A673 (cell line): ENCODE data around the gene RNMT. TPM values are rescaled to one million over a fixed set of nuclear protein-coding genes. Genes with fewer than 3 reads are reported as not detected.

ENCODE experiments used
- BruUV-seq: library from RNA; stranded (reverse); fragments of 400-500 nt; replicated peaks from 2 replicates; lab custom pipeline; 2021; lab: Mats Ljungman, UMichigan
- CTCF ChIA-PET: fragments of 300-600 bp; sonication (Branson Sonifier 250); formaldehyde crosslinking; loops from one replicate; lab custom pipeline; 2022; ENCODE audit warnings: antibody characterized with exemption; lab: Charles Lee
- POLR2A ChIA-PET: fragments of 300-600 bp; sonication (Branson Sonifier 250); formaldehyde crosslinking; loops from one replicate; lab custom pipeline; 2022; ENCODE audit warnings: antibody characterized with exemption; ENCODE audit not compliant: low non-redundant PET; lab: Charles Lee
- DNase-seq: peaks from one replicate; pipeline ENCODE4 v3.0.0-alpha.2; 2015; ENCODE audit warnings: low spot score
- H3K27ac ChIP-seq: fragments of 200-600 bp; sonication (generic); 2 replicates; pipeline ENCODE4 v1.5.1; 2016; ENCODE audit warnings: mixed run types, low read depth, mild to moderate bottlenecking, mixed read lengths, antibody characterized with exemption, low read length; ENCODE audit not compliant: poor library complexity, severe bottlenecking
- H3K27me3 ChIP-seq: fragments of 200-600 bp; sonication (generic); replicated peaks from 2 replicates; pipeline ENCODE4 v1.6.1; 2017; ENCODE audit warnings: mixed run types, low read depth, mild to moderate bottlenecking, mixed read lengths, antibody characterized with exemption, low read length; ENCODE audit not compliant: insufficient read depth, poor library complexity
- H3K36me3 ChIP-seq: fragments of 200-600 bp; sonication (generic); 2 replicates; pipeline ENCODE4 v1.6.1; 2016; ENCODE audit warnings: mixed run types, mild to moderate bottlenecking, mixed read lengths, antibody characterized with exemption, low read length; ENCODE audit not compliant: insufficient read depth, poor library complexity, severe bottlenecking
- H3K4me1 ChIP-seq: fragments of 200-600 bp; sonication (generic); 2 replicates; pipeline ENCODE4 v1.6.1; 2017; ENCODE audit warnings: mixed run types, mild to moderate bottlenecking, mixed read lengths, antibody characterized with exemption, low read length; ENCODE audit not compliant: insufficient read depth, poor library complexity, severe bottlenecking
- H3K4me3 ChIP-seq: fragments of 200-600 bp; sonication (generic); 2 replicates; pipeline ENCODE4 v1.5.1; 2016; ENCODE audit warnings: low read depth, mixed run types, mild to moderate bottlenecking, mixed read lengths, low read length; ENCODE audit not compliant: poor library complexity, severe bottlenecking
- H3K9me3 ChIP-seq: fragments of 200-600 bp; sonication (generic); 2 replicates; pipeline ENCODE4 v1.6.1; 2016; ENCODE audit warnings: mixed run types, low read depth, mild to moderate bottlenecking, mixed read lengths, antibody characterized with exemption, low read length; ENCODE audit not compliant: poor library complexity, severe bottlenecking
- EZH2 ChIP-seq: fragments of 200-600 bp; sonication (generic); IDR thresholded peaks from 2 replicates; pipeline ENCODE4 v1.6.1; 2017; ENCODE audit warnings: borderline replicate concordance, low read depth, mild to moderate bottlenecking, mixed read lengths, antibody characterized with exemption, low read length; ENCODE audit not compliant: poor library complexity, severe bottlenecking
- intact Hi-C: fragments of 100-400 bp; cut with micrococcal nuclease; formaldehyde crosslinking; loops from one replicate; pipeline ENCODE4 v1.10.0; 2022; ENCODE audit not compliant: unreplicated experiment
- total RNA-seq: library from RNA; stranded (reverse); gene quantifications from 2 replicates; pipeline ENCODE4 v1.2.3, GENCODE V29; 2021
- TF ChIP-seq, protein P1 (sequence below): fragments of 300-800, 200-600 bp; sonication (generic); conservative IDR thresholded peaks from 2 replicates; pipeline ENCODE4 v1.5.1; 2017; ENCODE audit warnings: low read depth, mild to moderate bottlenecking, antibody characterized with exemption, low read length, moderate library complexity, mixed read lengths

RNMT gene
- total RNA-seq, 1 experiment from 2014 or later = 31.4 TPM

DNA sequence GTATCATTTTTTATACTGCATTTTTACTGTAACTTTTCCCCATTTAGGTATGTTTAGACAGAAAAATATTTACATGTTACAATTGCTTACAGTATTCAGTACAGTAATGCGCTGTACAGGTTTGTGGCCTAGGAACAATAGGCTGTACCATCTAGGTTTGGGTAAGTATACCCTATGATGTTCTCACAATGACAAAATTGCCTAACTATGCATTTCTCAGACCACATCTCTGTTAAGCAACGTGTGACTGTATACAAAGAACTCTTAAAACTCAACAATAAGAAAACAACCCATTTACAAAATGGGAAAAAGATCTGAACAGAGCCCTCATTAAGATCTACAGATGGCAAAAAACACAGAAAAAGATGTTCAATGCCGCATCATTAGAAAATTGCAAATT lies 29.5 kb upstream of the RNMT start:
- TF ChIP-seq, protein P1, sequence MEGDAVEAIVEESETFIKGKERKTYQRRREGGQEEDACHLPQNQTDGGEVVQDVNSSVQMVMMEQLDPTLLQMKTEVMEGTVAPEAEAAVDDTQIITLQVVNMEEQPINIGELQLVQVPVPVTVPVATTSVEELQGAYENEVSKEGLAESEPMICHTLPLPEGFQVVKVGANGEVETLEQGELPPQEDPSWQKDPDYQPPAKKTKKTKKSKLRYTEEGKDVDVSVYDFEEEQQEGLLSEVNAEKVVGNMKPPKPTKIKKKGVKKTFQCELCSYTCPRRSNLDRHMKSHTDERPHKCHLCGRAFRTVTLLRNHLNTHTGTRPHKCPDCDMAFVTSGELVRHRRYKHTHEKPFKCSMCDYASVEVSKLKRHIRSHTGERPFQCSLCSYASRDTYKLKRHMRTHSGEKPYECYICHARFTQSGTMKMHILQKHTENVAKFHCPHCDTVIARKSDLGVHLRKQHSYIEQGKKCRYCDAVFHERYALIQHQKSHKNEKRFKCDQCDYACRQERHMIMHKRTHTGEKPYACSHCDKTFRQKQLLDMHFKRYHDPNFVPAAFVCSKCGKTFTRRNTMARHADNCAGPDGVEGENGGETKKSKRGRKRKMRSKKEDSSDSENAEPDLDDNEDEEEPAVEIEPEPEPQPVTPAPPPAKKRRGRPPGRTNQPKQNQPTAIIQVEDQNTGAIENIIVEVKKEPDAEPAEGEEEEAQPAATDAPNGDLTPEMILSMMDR = no peak
- TF ChIP-seq EZH2 = no peak
- ChIA-PET CTCF (no interaction called here), POLR2A (no interaction called here)
- Histone ChIP-seq H3K4me3 (no peak overlapping the region), H3K4me1 (no peaks in the 10 kb centered on the region), H3K36me3 (no peaks in the 10 kb centered on the region), H3K27me3 (no peaks in the 10 kb centered on the region), H3K9me3 (peaks cover 17% of the 10 kb centered on the region), H3K27ac (no peak overlapping the region)
- intact Hi-C loops = no loop called here
- no TSS peak for BruUV-seq
- DNase-seq = no peak

- Histone ChIP-seq H3K4me1 (no peaks in the 10 kb centered on the region), H3K4me3 (no peak overlapping the region), H3K27ac (no peak overlapping the region), H3K9me3 (peaks cover 48% of the 10 kb centered on the region), H3K36me3 (no peaks in the 10 kb centered on the region), H3K27me3 (no peaks in the 10 kb centered on the region)
- BruUV-seq = no TSS peak
- DNase-seq = no peak
- ChIA-PET CTCF (no interaction called here), POLR2A (no interaction called here)
- TF ChIP-seq, protein P1 = no peak
- TF ChIP-seq EZH2 = no peak
- intact Hi-C loops = no loop called here
These were observed 26.3 kb upstream of the RNMT start for GRCh38 chr18:13700153-13700552.

GRCh38 chr18:13703899-13704298 lies 22.6 kb upstream of the RNMT start:
- TF ChIP-seq, protein P1 = no peak
- TF ChIP-seq EZH2 = no peak
- peaks cover 56% of the 10 kb centered on the region for H3K9me3 ChIP-seq
- no peaks in the 10 kb centered on the region for H3K4me1 ChIP-seq
- H3K27ac ChIP-seq = no peak overlapping the region
- H3K27me3 ChIP-seq = no peaks in the 10 kb centered on the region
- intact Hi-C loops = no loop called here
- DNase-seq = no peak
- POLR2A ChIA-PET = no interaction called here
- no peaks in the 10 kb centered on the region for H3K36me3 ChIP-seq
- CTCF ChIA-PET = no interaction called here
- no peak overlapping the region for H3K4me3 ChIP-seq
- BruUV-seq = no TSS peak
